Activated CD4-positive, CD25-positive, alpha-beta regulatory T cell treated with anti-CD3 and anti-CD28 coated beads, Interleukin-2, amount 50 U/mL, for 24 hours (primary cell): ENCODE data around the gene CITED2.
"Not testable (repeated sequence)": the region's sequence is repeated elsewhere in the genome, so short reads cannot be mapped to it uniquely, and the experiment has no call there.

ENCODE experiments used
- ATAC-seq, 2 donors: fragments of 150-1000 bp; cut with Tn5 transposase; one replicate each; pipeline ENCODE4 v1.10.0; 2021; ENCODE audit warnings: mild to moderate bottlenecking in 1 of 2, moderate library complexity in 1 of 2

Gene CITED2, protein sequence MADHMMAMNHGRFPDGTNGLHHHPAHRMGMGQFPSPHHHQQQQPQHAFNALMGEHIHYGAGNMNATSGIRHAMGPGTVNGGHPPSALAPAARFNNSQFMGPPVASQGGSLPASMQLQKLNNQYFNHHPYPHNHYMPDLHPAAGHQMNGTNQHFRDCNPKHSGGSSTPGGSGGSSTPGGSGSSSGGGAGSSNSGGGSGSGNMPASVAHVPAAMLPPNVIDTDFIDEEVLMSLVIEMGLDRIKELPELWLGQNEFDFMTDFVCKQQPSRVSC

GRCh38 chr6:139374357-139375225 lies at the start of gene CITED2:
Gene CITED2, minus strand, starts transcription at chr6:139374648. Its CDS starts 704 bp downstream, at chr6:139373944.
- peak; percentile 75 to 76 for ATAC-seq

DNA sequence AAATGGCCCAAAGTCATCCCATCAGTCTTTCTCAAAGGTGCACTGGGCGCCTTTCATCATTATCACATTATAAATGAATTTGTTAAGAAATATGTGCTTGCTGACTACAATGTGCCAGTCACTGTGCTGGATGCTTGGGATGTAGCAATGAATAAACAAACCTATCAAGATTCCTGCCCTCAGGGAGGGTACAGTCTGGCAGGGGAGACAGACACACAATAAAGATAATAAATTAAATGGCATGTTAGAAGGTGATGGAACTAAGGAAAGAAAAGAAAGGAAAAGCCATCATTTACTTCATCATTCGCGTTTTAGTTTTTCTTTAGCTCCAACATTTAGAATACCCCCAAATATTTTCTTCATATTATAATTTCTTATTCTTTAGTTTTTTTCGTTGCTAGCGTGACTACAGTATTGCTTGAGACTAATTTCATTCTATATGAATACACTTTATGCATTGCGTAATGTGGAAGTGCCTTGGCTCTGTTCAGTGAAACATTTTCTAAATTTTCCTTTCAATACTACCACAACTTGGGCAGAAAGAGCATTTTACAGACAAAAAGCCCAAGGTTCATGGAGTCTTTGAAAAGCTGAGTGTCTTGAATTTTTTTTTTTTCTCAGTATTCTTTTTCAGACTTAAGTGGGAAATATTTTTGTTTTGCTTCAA lies 48.7 kb upstream of the CITED2 start:
- no peak for ATAC-seq

DNA sequence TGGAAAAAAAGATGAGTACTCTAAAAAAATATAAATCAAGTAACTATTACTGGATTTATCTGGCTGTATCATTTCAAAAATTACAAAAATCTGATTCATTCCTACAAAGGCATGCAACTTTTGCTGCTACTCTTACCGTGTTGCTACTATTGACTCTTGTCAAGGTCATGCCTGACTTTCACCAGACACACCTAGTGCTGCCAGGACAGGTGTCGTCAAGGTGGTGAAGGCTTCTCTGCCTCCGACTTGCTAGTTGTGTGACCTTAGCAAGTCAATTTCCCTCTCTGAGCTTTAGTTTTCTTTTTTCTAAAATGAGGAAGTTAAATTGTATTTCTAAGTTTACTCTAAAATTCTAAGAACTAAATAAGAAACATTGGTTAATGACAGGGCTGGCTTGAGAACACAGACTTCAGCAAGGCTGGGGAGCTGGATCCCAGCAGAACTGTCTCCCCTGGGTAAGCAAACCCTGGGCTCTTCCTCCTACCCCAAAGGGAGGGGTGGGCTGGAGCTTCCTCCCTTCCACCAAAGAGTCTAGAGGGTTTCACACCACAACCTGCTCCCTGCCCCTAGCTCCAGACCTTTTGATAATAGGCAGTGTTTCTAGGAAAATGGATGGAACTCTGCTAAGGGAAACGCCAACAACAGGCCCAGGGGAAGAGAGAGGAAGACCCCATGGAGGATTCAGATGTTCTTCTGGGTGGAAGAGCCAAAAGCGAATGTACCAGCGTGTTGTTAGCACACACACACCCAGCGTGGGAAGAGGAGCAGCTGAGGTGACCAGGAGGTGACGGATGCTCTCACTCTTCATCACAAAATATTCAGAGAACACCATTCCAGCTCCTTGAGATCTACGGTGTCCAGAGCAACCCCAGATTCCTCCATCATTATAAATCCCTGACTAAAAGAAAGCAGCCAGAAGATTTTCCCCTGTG lies 47.9 kb upstream of the CITED2 start:
- no peak for ATAC-seq

GRCh38 chr6:139418481-139419132 lies 44.2 kb upstream of the CITED2 start:
- no peak for ATAC-seq

- no peak for ATAC-seq
Measured at GRCh38 chr6:139416146-139416545, 41.7 kb upstream of the CITED2 start.

DNA sequence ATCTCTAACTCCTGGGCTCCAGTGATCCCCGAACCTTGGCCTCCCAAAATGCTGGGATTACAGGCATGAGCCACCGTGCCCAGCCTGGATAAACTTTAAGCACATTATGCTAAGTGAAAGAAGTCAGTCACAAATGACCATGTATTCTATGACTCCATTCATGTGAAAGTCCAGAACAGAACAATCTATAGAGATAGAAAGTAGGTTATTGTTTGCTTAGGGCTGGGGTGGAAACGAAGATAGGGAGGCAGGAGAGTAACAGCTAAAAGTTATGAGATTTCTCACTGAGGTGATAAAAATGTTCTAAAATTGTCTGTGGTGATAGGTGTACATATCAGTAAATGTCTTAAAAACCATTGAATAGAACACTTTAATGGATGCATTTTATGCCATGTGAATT lies 40.9 kb upstream of the CITED2 start:
- ATAC-seq = no peak

- not testable (repeated sequence) for ATAC-seq
Measured at GRCh38 chr6:139412103-139412502, 37.7 kb upstream of the CITED2 start.

- ATAC-seq = no peak
Measured at GRCh38 chr6:139409026-139409425, 34.6 kb upstream of the CITED2 start.

GRCh38 chr6:139407718-139408222 lies 33.3 kb upstream of the CITED2 start:
- no peak for ATAC-seq

DNA sequence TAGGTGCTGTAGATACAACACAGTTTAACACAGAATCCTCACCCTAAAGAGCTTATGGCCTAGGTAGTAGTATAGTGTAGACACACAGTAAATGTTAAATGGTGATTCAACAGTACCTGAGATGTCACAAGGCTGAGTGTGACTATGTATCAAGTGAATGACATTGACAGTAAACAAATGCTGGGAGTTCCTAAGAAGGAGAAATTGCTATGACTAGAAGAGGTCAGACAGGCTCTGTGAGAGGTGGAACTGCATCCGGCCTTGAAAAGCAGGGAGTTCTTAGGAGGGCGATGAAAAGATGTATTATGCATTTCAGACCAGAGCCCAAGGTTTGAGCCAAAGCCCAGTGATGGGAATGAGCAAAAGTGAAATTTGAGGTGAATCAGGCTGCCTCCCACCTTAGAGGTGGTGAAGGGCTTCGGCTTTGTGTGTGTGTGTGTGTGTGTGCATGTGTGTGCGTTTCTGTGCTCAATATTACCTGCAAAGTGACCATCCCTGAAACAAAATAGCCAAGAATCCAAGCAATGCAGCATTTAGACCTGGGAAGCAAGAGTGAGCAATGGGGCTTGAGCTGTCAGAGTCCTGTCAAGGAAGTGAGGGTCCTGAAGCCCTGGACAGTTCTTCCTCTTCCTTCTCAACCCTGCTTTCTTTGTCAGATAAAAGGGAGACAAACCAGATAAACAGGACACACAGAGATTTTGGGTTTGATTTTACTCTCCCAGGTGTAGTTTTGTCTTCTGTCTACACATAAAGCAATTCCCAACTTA lies 32.3 kb upstream of the CITED2 start:
- no peak for ATAC-seq

DNA sequence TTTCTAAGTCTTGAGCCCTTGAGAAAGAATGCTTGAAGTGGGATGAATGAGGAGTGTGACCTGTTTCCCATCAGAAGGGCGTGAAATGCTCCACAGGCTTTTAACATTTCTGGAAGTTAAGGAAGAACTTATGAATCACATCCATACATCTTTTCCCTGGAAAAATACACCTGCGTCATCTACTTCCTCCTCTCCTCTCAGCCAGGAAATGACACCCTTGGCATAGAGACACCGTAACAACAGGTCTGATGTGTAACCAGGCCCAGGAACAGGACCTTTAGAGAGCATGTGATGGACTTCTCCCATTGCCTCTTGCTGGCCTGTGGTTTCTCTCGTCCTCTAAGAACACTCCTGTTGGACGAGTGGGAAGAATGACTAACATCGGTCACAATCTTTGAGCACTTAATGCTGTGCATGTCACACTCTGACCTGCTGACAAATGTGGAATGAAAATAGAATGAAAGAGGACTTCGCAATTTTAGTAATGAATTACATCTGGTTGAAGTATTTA lies 28.5 kb upstream of the CITED2 start:
- ATAC-seq = no peak

DNA sequence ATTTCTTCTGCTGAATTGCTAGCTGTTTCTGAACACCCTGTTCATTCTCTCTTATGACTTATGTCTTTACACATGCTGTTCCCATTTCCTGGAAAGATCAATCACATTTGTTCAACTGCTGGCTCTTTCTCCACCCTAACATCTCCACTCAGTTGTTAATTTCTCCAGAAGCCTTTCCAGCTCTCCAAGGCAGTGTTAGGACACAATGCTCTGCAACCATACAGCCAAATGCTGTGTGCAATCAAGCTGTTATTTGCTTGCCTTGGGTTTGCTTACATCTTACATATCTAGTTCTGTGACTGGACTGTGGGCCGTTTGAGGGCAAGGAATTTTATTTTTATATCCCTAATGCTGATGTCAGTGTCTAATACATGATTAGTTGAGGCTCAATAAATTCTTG lies 24.2 kb upstream of the CITED2 start:
- ATAC-seq = no peak

DNA sequence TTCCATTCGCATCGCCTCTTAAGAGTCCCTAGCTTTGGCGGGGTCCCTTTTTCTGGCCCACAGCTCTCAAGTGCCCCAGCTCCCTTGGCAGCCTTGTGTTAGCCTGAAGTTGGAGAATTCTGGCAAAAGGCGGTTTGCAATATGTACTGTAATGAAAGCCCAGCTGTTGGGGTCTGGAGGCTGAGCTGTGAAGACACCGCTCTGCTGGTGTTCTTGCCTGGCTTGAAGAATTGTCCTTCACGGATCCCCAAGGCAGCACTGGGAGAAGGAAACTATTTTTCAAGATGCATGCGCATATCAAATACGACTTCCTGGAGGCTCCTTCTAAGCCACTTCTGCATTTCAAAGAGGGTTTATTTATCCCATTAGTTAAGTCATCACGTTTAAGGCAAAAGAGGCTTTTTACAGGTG lies 21.4 kb upstream of the CITED2 start:
- no peak for ATAC-seq

GRCh38 chr6:139395371-139395770 lies 20.9 kb upstream of the CITED2 start:
- ATAC-seq = no peak

DNA sequence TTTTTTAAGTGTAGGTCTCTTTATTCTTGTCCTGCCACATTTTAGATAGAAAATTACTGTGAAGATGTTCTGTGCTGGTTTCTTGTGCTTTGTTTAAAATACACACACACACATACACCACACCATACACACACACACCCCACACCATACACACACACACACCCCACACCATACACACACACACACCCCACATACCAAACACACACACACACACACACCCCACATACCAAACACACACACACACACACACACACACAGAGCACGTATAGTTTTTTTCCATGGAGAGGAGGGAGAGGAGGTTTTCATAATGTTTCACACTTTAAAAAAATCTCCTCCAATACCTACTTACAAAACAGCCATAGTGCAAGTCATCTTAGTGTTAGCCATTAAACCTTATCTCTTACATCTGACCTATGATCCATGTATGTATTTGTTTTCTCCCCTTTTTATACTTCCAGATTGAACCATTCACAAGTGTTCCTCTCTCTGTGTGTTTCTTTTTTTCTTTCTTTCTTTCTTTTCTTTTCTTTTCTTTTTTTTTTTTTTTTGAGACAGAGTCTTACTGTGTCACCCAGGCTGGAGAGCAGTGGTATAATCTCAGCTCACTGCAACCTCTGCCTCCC lies 19.7 kb upstream of the CITED2 start:
- ATAC-seq = no peak

- peak; percentile 41 to 43 for ATAC-seq
Measured at GRCh38 chr6:139392794-139393193, 18.3 kb upstream of the CITED2 start.

GRCh38 chr6:139391709-139392108 lies 17.3 kb upstream of the CITED2 start:
- ATAC-seq = no peak

- no peak for ATAC-seq
Measured at GRCh38 chr6:139390447-139390846, 16.0 kb upstream of the CITED2 start.

DNA sequence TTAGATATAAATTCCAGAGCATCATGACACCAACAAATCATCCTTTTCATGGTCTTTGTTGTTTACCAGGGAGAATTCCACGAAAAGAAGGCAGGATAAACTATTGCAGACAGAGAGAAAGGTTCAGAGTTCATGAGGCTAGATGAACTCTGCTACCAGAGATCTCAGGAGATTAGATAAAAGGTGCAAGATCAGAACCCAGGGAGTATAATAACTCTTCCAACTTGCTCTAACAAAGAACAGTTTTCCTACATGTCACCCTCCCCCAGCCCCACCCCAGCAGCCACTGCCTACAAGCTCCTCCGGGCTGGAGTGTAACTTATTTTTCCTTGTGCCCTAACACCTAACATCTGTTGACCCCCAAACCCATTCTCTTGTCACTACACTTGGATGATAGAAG lies 13.9 kb upstream of the CITED2 start:
- no peak for ATAC-seq

- ATAC-seq = no peak
Measured at GRCh38 chr6:139386404-139386803, 12.0 kb upstream of the CITED2 start.
